Large intestine (tissue), 3 donors: ENCODE results near the gene GRK5. TPM values are rescaled to one million over a fixed set of nuclear protein-coding genes. Genes with fewer than 3 reads are reported as not detected.
"Not testable (repeated sequence)": the region's sequence is repeated elsewhere in the genome, so short reads cannot be mapped to it uniquely, and the experiment has no call there.

Experiments
- DNase-seq, 2 donors: peaks; one replicate each; pipeline versions ENCODE4 v3.0.0 to v3.0.0-alpha.2; 2013
- H3K27ac ChIP-seq: one replicate; pipeline ENCODE4 v1.5.1; 2013; ENCODE audit warnings: low read length
- H3K27me3 ChIP-seq: 2 replicates; pipeline ENCODE4 v1.6.1; 2013; ENCODE audit warnings: low read length; ENCODE audit not compliant: control insufficient read depth, insufficient read depth
- H3K36me3 ChIP-seq: 2 replicates; pipeline ENCODE4 v1.6.1; 2013; ENCODE audit warnings: low read length; ENCODE audit not compliant: control insufficient read depth, insufficient read depth
- H3K4me1 ChIP-seq: one replicate; pipeline ENCODE4 v1.6.1; 2013; ENCODE audit warnings: low read length; ENCODE audit not compliant: control insufficient read depth, insufficient read depth
- H3K4me3 ChIP-seq: one replicate; pipeline ENCODE4 v1.5.1; 2013; ENCODE audit warnings: low read length
- H3K9me3 ChIP-seq: one replicate; pipeline ENCODE4 v1.6.1; 2013; ENCODE audit warnings: mild to moderate bottlenecking, low read depth, low read length, moderate library complexity; ENCODE audit not compliant: control insufficient read depth
- WGBS: methylation state at CpG from one replicate; pipeline ENCODE4 v1.1.5; 2013; ENCODE audit warnings: low lambda C conversion rate; ENCODE audit not compliant: insufficient coverage; 5-methylcytosine and 5-hydroxymethylcytosine counted together
- polyA plus RNA-seq: library from polyadenylated mRNA; unstranded; fragments of 120-200 nt; gene quantifications from one replicate; pipeline ENCODE4 v1.2.1, GENCODE V29; 2013

GRK5 gene
- polyA plus RNA-seq, 1 donor = 38.8 TPM

GRCh38 chr10:119269737-119270136, 62.4 kb downstream of the GRK5 start:
- Histone ChIP-seq H3K4me3 (no peak overlapping the region), H3K9me3 (no peaks in the 10 kb centered on the region), H3K27me3 (no peaks in the 10 kb centered on the region), H3K4me1 (peaks cover 57% of the 10 kb centered on the region), H3K27ac (peak overlapping the region; percentile 99), H3K36me3 (no peaks in the 10 kb centered on the region)
- 100% methylated on average over 1 of the region's 3 CpGs for WGBS
- no peak for DNase-seq

GRCh38 chr10:119270762-119271366, 63.5 kb downstream of the GRK5 start:
- no peaks in the 10 kb centered on the region for H3K9me3 ChIP-seq
- peaks cover 63% of the 10 kb centered on the region for H3K4me1 ChIP-seq
- H3K36me3 ChIP-seq = no peaks in the 10 kb centered on the region
- WGBS = 0% methylated on average over 3 of the region's 18 CpGs
- peak overlapping the region; percentile 99 for H3K27ac ChIP-seq
- peak overlapping the region; percentile 12 for H3K4me3 ChIP-seq
- DNase-seq = peak; percentile 96 to 99
- no peaks in the 10 kb centered on the region for H3K27me3 ChIP-seq

DNA sequence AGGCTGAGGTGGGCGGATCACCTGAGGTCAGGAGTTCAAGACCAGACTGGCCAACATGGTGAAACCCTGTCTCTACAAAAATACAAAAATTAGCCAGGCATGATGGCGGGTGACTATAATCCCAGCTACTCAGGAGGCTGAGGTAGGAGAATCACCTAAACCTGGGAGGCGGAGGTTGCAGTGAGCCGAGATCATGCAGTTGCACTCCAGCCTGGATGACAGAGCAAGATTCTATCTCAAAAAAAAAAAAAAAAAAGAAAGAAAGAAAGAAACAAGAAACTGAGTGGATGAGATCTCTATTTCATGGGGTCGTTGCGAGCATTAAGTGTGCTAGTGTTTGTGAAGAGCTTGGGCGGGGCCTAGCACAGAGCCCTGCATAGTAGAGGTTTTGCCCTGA, 65.0 kb downstream of the GRK5 start:
- not testable (repeated sequence) for H3K36me3 ChIP-seq, DNase-seq, H3K9me3 ChIP-seq, H3K27me3 ChIP-seq, H3K4me3 ChIP-seq
- WGBS = no CpG with 5 or more reads among the region's 7 CpGs
- Histone ChIP-seq H3K27ac (peak overlapping the region; percentile 99), H3K4me1 (peaks cover 63% of the 10 kb centered on the region)

GRCh38 chr10:119272736-119273135, 65.4 kb downstream of the GRK5 start:
- Histone ChIP-seq H3K9me3 (no peaks in the 10 kb centered on the region), H3K4me1 (peaks cover 63% of the 10 kb centered on the region), H3K36me3 (no peaks in the 10 kb centered on the region), H3K27ac (peak overlapping the region; percentile 99), H3K4me3 (no peak overlapping the region), H3K27me3 (no peaks in the 10 kb centered on the region)
- peak in 1 of 2 donors; percentile 36 for DNase-seq
- no CpG with 5 or more reads among the region's 9 CpGs for WGBS

DNA sequence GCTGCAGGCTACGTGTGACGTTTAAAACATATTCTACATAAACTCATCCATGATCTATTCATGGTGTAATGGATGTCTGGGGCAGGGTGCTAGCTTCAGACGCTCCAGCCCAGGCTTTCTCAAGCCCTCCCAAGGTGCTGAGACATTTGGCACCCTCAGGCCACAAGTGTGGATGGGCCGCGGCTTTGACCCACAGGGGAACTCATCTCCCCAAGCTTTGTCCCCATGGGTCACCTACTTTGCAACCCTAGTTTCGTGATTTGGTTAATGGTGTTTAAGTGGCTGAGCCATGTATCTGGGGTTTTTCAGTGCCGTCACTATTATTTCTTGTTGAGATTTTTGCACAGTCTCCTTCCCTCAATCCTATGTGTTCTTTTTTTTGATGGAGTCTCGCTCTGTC, 66.0 kb downstream of the GRK5 start:
- Histone ChIP-seq H3K27me3 (no peaks in the 10 kb centered on the region), H3K4me1 (peaks cover 63% of the 10 kb centered on the region), H3K9me3 (no peaks in the 10 kb centered on the region), H3K36me3 (no peaks in the 10 kb centered on the region), H3K4me3 (no peak overlapping the region), H3K27ac (no peak overlapping the region)
- no CpG with 5 or more reads among the region's 8 CpGs for whole genome bisulfite sequencing
- no peak for DNase-seq

DNA sequence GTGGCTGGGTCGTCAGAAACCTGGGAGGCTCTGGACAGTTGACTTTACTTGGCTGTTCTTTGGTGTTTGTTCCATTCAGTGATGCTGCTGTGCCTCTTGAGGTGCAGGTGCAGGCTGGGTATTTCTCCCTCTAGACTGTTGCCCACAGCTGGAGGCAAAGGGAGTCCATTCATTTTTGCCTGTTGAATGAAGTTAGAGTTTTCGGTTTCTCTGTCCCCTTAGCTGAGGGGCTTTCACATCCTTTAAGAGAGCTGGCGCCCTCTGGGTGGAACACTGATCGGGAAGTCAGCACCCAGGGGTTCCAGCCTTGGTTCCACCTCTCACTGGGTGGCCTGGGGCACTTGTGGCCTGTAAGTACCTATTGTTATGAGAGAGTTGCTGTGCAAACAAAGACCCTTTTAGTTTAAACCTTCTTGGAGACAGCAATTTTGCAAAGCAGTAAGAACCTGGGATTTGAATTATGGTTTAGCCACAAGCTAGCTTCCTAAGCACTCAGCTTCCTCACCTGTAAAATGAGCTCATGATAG, 67.2 kb downstream of the GRK5 start:
- Histone ChIP-seq H3K4me1 (peaks cover 56% of the 10 kb centered on the region), H3K36me3 (no peaks in the 10 kb centered on the region), H3K9me3 (no peaks in the 10 kb centered on the region), H3K27ac (peak overlapping the region; percentile 50), H3K27me3 (no peaks in the 10 kb centered on the region), H3K4me3 (no peak overlapping the region)
- DNase-seq = no peak
- WGBS = no CpG with 5 or more reads among the region's 4 CpGs

- Histone ChIP-seq H3K27ac (peak overlapping the region; percentile 50), H3K27me3 (no peaks in the 10 kb centered on the region), H3K9me3 (no peaks in the 10 kb centered on the region), H3K36me3 (no peaks in the 10 kb centered on the region), H3K4me3 (no peak overlapping the region), H3K4me1 (peaks cover 51% of the 10 kb centered on the region)
- no CpG with 5 or more reads among the region's 5 CpGs for WGBS
- peak; percentile 58 to 89 for DNase-seq
Observed at GRCh38 chr10:119275085-119275484, 67.7 kb downstream of the GRK5 start.

- H3K36me3 ChIP-seq, H3K9me3 ChIP-seq, H3K27ac ChIP-seq, H3K27me3 ChIP-seq, DNase-seq, H3K4me3 ChIP-seq: not testable (repeated sequence)
- no CpG with 5 or more reads among the region's 4 CpGs for WGBS
- H3K4me1 ChIP-seq = peaks cover 40% of the 10 kb centered on the region
Observed at GRCh38 chr10:119276194-119276593, 68.8 kb downstream of the GRK5 start.

DNA sequence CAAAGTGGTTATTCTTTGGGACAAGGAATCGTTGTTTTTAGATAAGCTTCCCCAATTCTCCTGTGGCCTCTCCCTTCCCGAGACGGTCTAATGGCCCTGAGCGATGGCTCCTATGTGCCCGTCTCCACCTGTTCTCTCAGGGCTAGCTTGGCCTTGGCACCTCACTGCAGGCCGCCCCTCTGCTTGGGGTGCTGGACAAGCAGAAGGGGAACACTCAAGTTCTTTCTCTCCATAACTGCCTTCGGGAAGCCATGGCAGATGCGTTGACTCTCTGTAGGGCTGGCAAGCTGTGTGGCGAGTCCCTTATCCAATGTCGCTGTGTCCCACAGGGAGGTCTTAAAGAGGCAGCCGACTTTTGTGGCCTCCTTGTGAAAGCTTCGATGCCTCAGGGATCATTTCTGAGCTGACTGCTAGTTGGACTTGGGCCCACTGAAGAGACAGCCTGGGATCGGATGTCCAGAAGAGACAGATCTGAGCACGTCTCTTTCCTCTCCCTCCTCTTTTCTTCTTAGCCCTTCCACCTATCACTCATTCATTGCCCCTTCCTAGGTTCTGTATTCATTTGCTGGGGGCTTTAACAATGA, 70.8 kb downstream of the GRK5 start:
- H3K4me1 ChIP-seq = peaks cover 20% of the 10 kb centered on the region
- no peak for DNase-seq
- no peaks in the 10 kb centered on the region for H3K9me3 ChIP-seq
- H3K36me3 ChIP-seq = no peaks in the 10 kb centered on the region
- H3K27ac ChIP-seq = no peak overlapping the region
- no peaks in the 10 kb centered on the region for H3K27me3 ChIP-seq
- WGBS = no CpG with 5 or more reads among the region's 14 CpGs
- H3K4me3 ChIP-seq = no peak overlapping the region

- peaks cover under 1% of the 10 kb centered on the region for H3K36me3 ChIP-seq
Observed at GRCh38 chr10:119279441-119279840, 72.1 kb downstream of the GRK5 start.

More at GRCh38 chr10:119279441-119279840, 72.1 kb downstream of the GRK5 start:
- Histone ChIP-seq H3K9me3 (no peaks in the 10 kb centered on the region), H3K4me1 (peaks cover 13% of the 10 kb centered on the region), H3K27ac (no peak overlapping the region), H3K27me3 (no peaks in the 10 kb centered on the region), H3K4me3 (no peak overlapping the region)
- no peak for DNase-seq
- 100% methylated on average over 1 of the region's 10 CpGs for WGBS
